ENCODE results near the gene RTL9. TPM values are rescaled to one million over a fixed set of nuclear protein-coding genes. Genes with fewer than 3 reads are reported as not detected.
A peak's percentile ranks its signal among the peaks of the same experiment; 100 is the strongest.

Gene RTL9
- total RNA-seq, 1 experiment from 2014 or later, result 0.07 TPM

DNA sequence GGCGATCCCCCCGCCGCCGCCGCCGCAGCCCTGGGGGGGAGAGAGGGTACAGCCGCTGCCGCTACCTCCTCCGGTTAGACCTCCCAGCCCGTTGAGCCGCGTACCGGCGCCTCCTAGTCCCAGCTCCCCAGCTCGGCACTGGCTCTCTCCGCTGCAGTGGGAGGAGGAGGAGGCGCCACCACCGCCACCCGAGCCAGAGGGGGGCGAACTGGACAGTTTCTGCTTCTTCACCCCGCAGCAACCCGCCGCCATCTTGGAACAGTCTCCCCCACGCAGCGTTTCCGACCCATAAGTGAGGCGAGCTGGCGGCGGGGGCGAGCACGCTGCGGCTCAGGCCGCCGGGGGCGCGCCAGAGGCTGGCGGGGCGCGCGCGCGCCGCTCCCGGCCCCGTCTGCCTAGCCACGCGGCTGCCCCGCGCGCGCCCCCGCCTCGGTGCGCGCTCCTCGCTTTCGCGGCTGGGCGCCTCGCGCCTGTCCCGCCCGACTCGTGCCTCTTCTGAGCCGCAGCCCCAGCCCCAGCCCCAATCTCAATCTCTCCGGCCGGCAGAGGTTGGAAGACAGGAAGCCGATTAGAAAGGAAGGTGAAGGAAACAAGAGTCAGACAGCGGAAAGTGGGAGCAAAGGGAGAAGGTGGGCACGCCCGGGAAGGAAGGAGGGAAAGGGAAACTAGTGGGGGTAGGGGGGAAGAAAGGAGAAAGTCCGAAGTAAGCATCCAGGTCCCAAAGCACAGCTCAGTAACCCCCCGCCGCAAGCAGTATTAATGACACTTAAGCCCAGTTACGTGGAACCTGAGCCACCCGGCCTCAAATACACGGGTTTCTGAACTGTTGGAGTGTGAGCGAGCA lies 40.6 kb upstream of the RTL9 start, which contains the start of gene AMMECR1:
AMMECR1 (minus strand) TSS at position 266 of the 844 bp plus-strand sequence; CDS start at position 252, 14 bp downstream.
- H3K9ac ChIP-seq (ENCODE audit: low read length), result peak within 1 kb of the TSS; percentile 75
- H3K79me2 ChIP-seq (ENCODE audit: low read length), result peaks cover 47% of the 10 kb centered on the region
- peak within 1 kb of the TSS; percentile 70 for H3K4me2 ChIP-seq (ENCODE audit: low read depth, low read length, poor library complexity, severe bottlenecking)
- peak; percentile 92 for DNase-seq
- H3K27ac ChIP-seq (ENCODE audit: low read length), result 0 out of 2 replicates have a peak within 1 kb of the TSS, but pooled peaks have one; percentile 16
- H3K36me3 ChIP-seq (ENCODE audit: insufficient read depth, low read length), result no peaks in the 10 kb centered on the region
- peak within 1 kb of the TSS; percentile 68 for H3K4me3 ChIP-seq (ENCODE audit: low read length)
- no peaks in the 10 kb centered on the region for H4K20me1 ChIP-seq (ENCODE audit: insufficient read depth, low read depth, low read length)
- peak within 1 kb of the TSS; percentile 65; the same call in 1 of the 2 replicates for H2AFZ ChIP-seq (ENCODE audit: low read length)
- H3K27me3 ChIP-seq (ENCODE audit: low read length), result no peaks in the 10 kb centered on the region
- H3K9me3 ChIP-seq (ENCODE audit: low read length), result no peaks in the 10 kb centered on the region
- no peaks in the 10 kb centered on the region for H3K9me2 ChIP-seq (replicated peaks; ENCODE audit: insufficient read depth, low read length)
- H3K4me1 ChIP-seq (ENCODE audit: low read length), result peaks cover 23% of the 10 kb centered on the region

GRCh38 chrX:110318664-110318968 lies 40.0 kb upstream of the RTL9 start:
- peak overlapping the region; percentile 65; the same call in 1 of the 2 replicates for H2AFZ ChIP-seq (ENCODE audit: low read length)
- H3K79me2 ChIP-seq (ENCODE audit: low read length), result peaks cover 41% of the 10 kb centered on the region
- H3K9ac ChIP-seq (ENCODE audit: low read length), result peak overlapping the region; percentile 74
- peak overlapping the region; percentile 60 for H3K4me2 ChIP-seq (ENCODE audit: low read depth, low read length, poor library complexity, severe bottlenecking)
- no peaks in the 10 kb centered on the region for H3K27me3 ChIP-seq (ENCODE audit: low read length)
- H3K27ac ChIP-seq (ENCODE audit: low read length), result no peak overlapping the region
- no peaks in the 10 kb centered on the region for H3K36me3 ChIP-seq (ENCODE audit: insufficient read depth, low read length)
- H3K4me1 ChIP-seq (ENCODE audit: low read length), result peaks cover 23% of the 10 kb centered on the region
- peak overlapping the region; percentile 62 for H3K4me3 ChIP-seq (ENCODE audit: low read length)
- no peak for DNase-seq
- no peaks in the 10 kb centered on the region for H3K9me3 ChIP-seq (ENCODE audit: low read length)
- no peaks in the 10 kb centered on the region for H4K20me1 ChIP-seq (ENCODE audit: insufficient read depth, low read depth, low read length)
- H3K9me2 ChIP-seq (replicated peaks; ENCODE audit: insufficient read depth, low read length), result no peaks in the 10 kb centered on the region

DNA sequence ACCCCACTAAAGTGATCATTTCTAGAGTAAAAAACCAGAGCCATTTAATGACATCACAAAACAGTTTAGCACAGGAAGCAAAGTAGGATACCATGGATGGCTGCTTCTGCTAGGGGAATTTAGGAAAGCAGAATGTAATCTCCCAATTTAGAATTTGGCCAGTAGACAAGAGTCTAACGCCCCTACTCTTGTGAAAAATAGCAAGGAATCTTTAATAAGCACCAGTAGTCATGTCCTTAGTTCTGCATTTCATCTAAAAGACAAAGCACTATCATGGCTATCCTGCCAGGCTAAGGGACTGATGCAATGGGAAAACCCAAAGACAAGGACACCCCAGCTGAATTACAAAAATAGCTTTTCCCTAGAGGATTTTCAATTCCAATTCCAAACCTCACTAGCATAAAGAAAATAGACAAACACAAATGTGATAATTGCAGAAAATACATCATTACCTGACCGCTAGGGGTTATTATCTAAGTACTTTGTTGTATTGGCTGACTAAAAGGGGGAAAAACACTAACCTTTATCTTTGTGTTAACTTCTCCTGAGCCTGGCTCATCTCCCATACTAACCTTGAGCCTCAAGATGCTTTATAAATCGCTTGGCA lies 38.2 kb upstream of the RTL9 start:
- H3K9ac ChIP-seq (ENCODE audit: low read length), result no peak overlapping the region
- H3K9me3 ChIP-seq (ENCODE audit: low read length), result no peaks in the 10 kb centered on the region
- H2AFZ ChIP-seq (ENCODE audit: low read length), result no peak overlapping the region
- H3K79me2 ChIP-seq (ENCODE audit: low read length), result peaks cover 23% of the 10 kb centered on the region
- H3K27ac ChIP-seq (ENCODE audit: low read length), result no peak overlapping the region
- no peak overlapping the region for H3K4me2 ChIP-seq (ENCODE audit: low read depth, low read length, poor library complexity, severe bottlenecking)
- no peaks in the 10 kb centered on the region for H4K20me1 ChIP-seq (ENCODE audit: insufficient read depth, low read depth, low read length)
- no peaks in the 10 kb centered on the region for H3K36me3 ChIP-seq (ENCODE audit: insufficient read depth, low read length)
- H3K4me3 ChIP-seq (ENCODE audit: low read length), result no peak overlapping the region
- no peaks in the 10 kb centered on the region for H3K9me2 ChIP-seq (replicated peaks; ENCODE audit: insufficient read depth, low read length)
- no peaks in the 10 kb centered on the region for H3K27me3 ChIP-seq (ENCODE audit: low read length)
- no peak for DNase-seq
- H3K4me1 ChIP-seq (ENCODE audit: low read length), result peaks cover 10% of the 10 kb centered on the region

GRCh38 chrX:110321081-110321480 lies 37.6 kb upstream of the RTL9 start:
- Histone ChIP-seq H3K27ac (ENCODE audit: low read length) (no peak overlapping the region), H3K4me3 (ENCODE audit: low read length) (no peak overlapping the region), H3K9me3 (ENCODE audit: low read length) (no peaks in the 10 kb centered on the region), H3K79me2 (ENCODE audit: low read length) (peaks cover 17% of the 10 kb centered on the region), H3K36me3 (ENCODE audit: insufficient read depth, low read length) (no peaks in the 10 kb centered on the region), H3K4me1 (ENCODE audit: low read length) (peaks cover 5% of the 10 kb centered on the region), H3K9me2 (replicated peaks; ENCODE audit: insufficient read depth, low read length) (no peaks in the 10 kb centered on the region), H4K20me1 (ENCODE audit: insufficient read depth, low read depth, low read length) (no peaks in the 10 kb centered on the region), H2AFZ (ENCODE audit: low read length) (no peak overlapping the region), H3K27me3 (ENCODE audit: low read length) (no peaks in the 10 kb centered on the region), H3K4me2 (ENCODE audit: low read depth, low read length, poor library complexity, severe bottlenecking) (no peak overlapping the region), H3K9ac (ENCODE audit: low read length) (no peak overlapping the region)
- no peak for DNase-seq

- Histone ChIP-seq H3K36me3 (ENCODE audit: insufficient read depth, low read length) (no peaks in the 10 kb centered on the region), H3K4me2 (ENCODE audit: low read depth, low read length, poor library complexity, severe bottlenecking) (no peak overlapping the region), H3K9ac (ENCODE audit: low read length) (no peak overlapping the region), H3K79me2 (ENCODE audit: low read length) (peaks cover 11% of the 10 kb centered on the region), H4K20me1 (ENCODE audit: insufficient read depth, low read depth, low read length) (no peaks in the 10 kb centered on the region), H3K9me2 (replicated peaks; ENCODE audit: insufficient read depth, low read length) (no peaks in the 10 kb centered on the region), H2AFZ (ENCODE audit: low read length) (no peak overlapping the region), H3K27me3 (ENCODE audit: low read length) (no peaks in the 10 kb centered on the region), H3K9me3 (ENCODE audit: low read length) (no peaks in the 10 kb centered on the region), H3K4me3 (ENCODE audit: low read length) (no peak overlapping the region), H3K27ac (ENCODE audit: low read length) (no peak overlapping the region), H3K4me1 (ENCODE audit: low read length) (peaks cover 5% of the 10 kb centered on the region)
- no peak for DNase-seq
Measured at GRCh38 chrX:110321670-110322069, 37.0 kb upstream of the RTL9 start.

- Histone ChIP-seq H2AFZ (ENCODE audit: low read length) (no peak overlapping the region), H4K20me1 (ENCODE audit: insufficient read depth, low read depth, low read length) (no peaks in the 10 kb centered on the region)
Measured at GRCh38 chrX:110322603-110323002, 36.0 kb upstream of the RTL9 start.

GRCh38 chrX:110326712-110327111 lies 31.9 kb upstream of the RTL9 start:
- Histone ChIP-seq H3K79me2 (ENCODE audit: low read length) (no peaks in the 10 kb centered on the region), H3K9me3 (ENCODE audit: low read length) (no peaks in the 10 kb centered on the region), H2AFZ (ENCODE audit: low read length) (no peak overlapping the region), H3K4me3 (ENCODE audit: low read length) (no peak overlapping the region), H3K27me3 (ENCODE audit: low read length) (no peaks in the 10 kb centered on the region), H3K36me3 (ENCODE audit: insufficient read depth, low read length) (no peaks in the 10 kb centered on the region), H3K4me1 (ENCODE audit: low read length) (peaks cover 8% of the 10 kb centered on the region), H3K4me2 (ENCODE audit: low read depth, low read length, poor library complexity, severe bottlenecking) (no peak overlapping the region), H3K9ac (ENCODE audit: low read length) (no peak overlapping the region), H3K27ac (ENCODE audit: low read length) (no peak overlapping the region), H3K9me2 (replicated peaks; ENCODE audit: insufficient read depth, low read length) (no peaks in the 10 kb centered on the region), H4K20me1 (ENCODE audit: insufficient read depth, low read depth, low read length) (no peaks in the 10 kb centered on the region)
- DNase-seq, result no peak

More at GRCh38 chrX:110322603-110323002, 36.0 kb upstream of the RTL9 start:
- no peaks in the 10 kb centered on the region for H3K36me3 ChIP-seq (ENCODE audit: insufficient read depth, low read length)
- no peak overlapping the region for H3K27ac ChIP-seq (ENCODE audit: low read length)
- peaks cover 1% of the 10 kb centered on the region; the same call in 1 of the 2 replicates for H3K79me2 ChIP-seq (ENCODE audit: low read length)
- peaks cover 5% of the 10 kb centered on the region for H3K4me1 ChIP-seq (ENCODE audit: low read length)
- H3K9me2 ChIP-seq (replicated peaks; ENCODE audit: insufficient read depth, low read length), result no peaks in the 10 kb centered on the region
- no peak overlapping the region for H3K4me3 ChIP-seq (ENCODE audit: low read length)
- H3K4me2 ChIP-seq (ENCODE audit: low read depth, low read length, poor library complexity, severe bottlenecking), result no peak overlapping the region
- H3K9me3 ChIP-seq (ENCODE audit: low read length), result no peaks in the 10 kb centered on the region
- DNase-seq, result no peak
- H3K9ac ChIP-seq (ENCODE audit: low read length), result no peak overlapping the region
- no peaks in the 10 kb centered on the region for H3K27me3 ChIP-seq (ENCODE audit: low read length)

DNA sequence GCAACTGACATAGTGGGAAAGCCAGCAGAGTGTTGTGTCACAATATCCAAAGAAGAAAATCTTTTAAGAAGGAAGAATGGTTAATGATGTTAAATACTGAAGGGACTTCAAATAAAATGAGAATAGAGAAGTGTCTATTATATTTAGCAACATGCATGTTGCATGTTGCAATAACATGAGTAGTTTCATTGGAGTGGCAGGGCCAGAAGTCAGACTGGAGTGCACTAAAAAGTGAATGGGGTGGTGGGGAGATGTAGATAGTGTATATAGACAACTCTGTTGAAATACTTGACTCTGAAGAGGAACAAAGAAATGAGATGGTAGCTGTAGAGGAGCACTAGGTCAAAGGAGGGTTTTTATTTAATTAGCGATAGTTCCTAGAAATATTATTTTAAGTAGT lies 31.3 kb upstream of the RTL9 start:
- Histone ChIP-seq H3K4me3 (ENCODE audit: low read length) (no peak overlapping the region), H3K9me2 (replicated peaks; ENCODE audit: insufficient read depth, low read length) (no peaks in the 10 kb centered on the region), H3K4me1 (ENCODE audit: low read length) (peaks cover 10% of the 10 kb centered on the region), H3K36me3 (ENCODE audit: insufficient read depth, low read length) (no peaks in the 10 kb centered on the region), H3K9me3 (ENCODE audit: low read length) (no peaks in the 10 kb centered on the region), H3K9ac (ENCODE audit: low read length) (no peak overlapping the region), H3K27ac (ENCODE audit: low read length) (no peak overlapping the region), H2AFZ (ENCODE audit: low read length) (no peak overlapping the region), H3K27me3 (ENCODE audit: low read length) (no peaks in the 10 kb centered on the region), H3K4me2 (ENCODE audit: low read depth, low read length, poor library complexity, severe bottlenecking) (no peak overlapping the region), H4K20me1 (ENCODE audit: insufficient read depth, low read depth, low read length) (no peaks in the 10 kb centered on the region), H3K79me2 (ENCODE audit: low read length) (no peaks in the 10 kb centered on the region)
- DNase-seq, result no peak
